ENCODE measurements around the gene SRRM5. TPM values are rescaled to one million over a fixed set of nuclear protein-coding genes. Genes with fewer than 3 reads are reported as not detected.

Gene SRRM5
- total RNA-seq, 1 experiment from 2014 or later, result 0.70 TPM

- H3K27ac Mint-ChIP-seq, result no peak overlapping the region
- no peak overlapping the region for H3T11ph ChIP-seq (ENCODE audit: low read length)
- H3K4me1 Mint-ChIP-seq, result no peaks in the 10 kb centered on the region
- H3K27ac ChIP-seq (ENCODE audit: insufficient read length, low read depth, low read length), result no peak overlapping the region
- H4K20me1 ChIP-seq (ENCODE audit: control insufficient read depth, insufficient read depth, insufficient read length), result no peaks in the 10 kb centered on the region
- H3K4me2 ChIP-seq (ENCODE audit: insufficient read depth, insufficient read length, low read length), result no peak overlapping the region
- H2BK15ac ChIP-seq (ENCODE audit: low read depth, low read length), result no peak overlapping the region
- peaks cover 50 to 73% (median 56%) of the 10 kb centered on the region in 3 experiments for H3K36me3 Mint-ChIP-seq (ENCODE audit: insufficient read depth in 1 of 3, low read depth in 3 of 3)
- H4K5ac ChIP-seq (ENCODE audit: insufficient read length, low read depth, low read length), result no peak overlapping the region
- H3K4me1 ChIP-seq (ENCODE audit: insufficient read depth, low read length), result no peaks in the 10 kb centered on the region
- H3K79me2 ChIP-seq (ENCODE audit: insufficient read depth, low read length), result no peaks in the 10 kb centered on the region
- H3K27me3 Mint-ChIP-seq (ENCODE audit: low read depth), result no peaks in the 10 kb centered on the region
- no peak overlapping the region for H2AK5ac ChIP-seq (ENCODE audit: insufficient read length, low read length)
- H3K23ac ChIP-seq (ENCODE audit: insufficient read length, low read depth, low read length), result no peak overlapping the region
- no peak overlapping the region for H2BK20ac ChIP-seq (ENCODE audit: low read depth, low read length, poor library complexity, severe bottlenecking)
- no peak overlapping the region for H3K9ac ChIP-seq (ENCODE audit: extremely low read depth, insufficient read length, low read length)
- WGBS (ENCODE audit: extremely low coverage, insufficient read length, low lambda C conversion rate), result no CpG with 5 or more reads among the region's 2 CpGs
- no peak overlapping the region for H3K18ac ChIP-seq (ENCODE audit: insufficient read length, low read depth, low read length)
- H3K14ac ChIP-seq (ENCODE audit: insufficient read depth, low read length), result no peak overlapping the region
- no peaks in the 10 kb centered on the region for H3K27me3 ChIP-seq (ENCODE audit: insufficient read depth, low read length)
- no peaks in the 10 kb centered on the region for H3K9me3 ChIP-seq (ENCODE audit: control insufficient read depth, low read depth, low read length)
- no peak overlapping the region for H4K8ac ChIP-seq (replicated peaks; ENCODE audit: insufficient read length, low read depth, low read length)
- H3K56ac ChIP-seq (ENCODE audit: insufficient read length, low read depth, low read length), result no peak overlapping the region
- TF ChIP-seq CTCF (conservative IDR thresholded peaks at IDR 0.05), result no peak
- H3K79me1 ChIP-seq (ENCODE audit: insufficient read depth, low read depth, low read length, poor library complexity, severe bottlenecking), result no peaks in the 10 kb centered on the region
- H2BK12ac ChIP-seq (ENCODE audit: insufficient read length, low read depth, low read length), result no peak overlapping the region
- no peak overlapping the region for H3K4ac ChIP-seq (ENCODE audit: low read depth, low read length)
- H3K23me2 ChIP-seq (ENCODE audit: insufficient read length, low read depth, low read length, poor library complexity, severe bottlenecking), result no peaks in the 10 kb centered on the region
- no peak for DNase-seq
- H3K9me3 Mint-ChIP-seq, result no peaks in the 10 kb centered on the region
- no peak overlapping the region for H2AFZ ChIP-seq (ENCODE audit: low read length)
- H2BK5ac ChIP-seq (ENCODE audit: insufficient read length, low read length), result no peak overlapping the region
- H2BK120ac ChIP-seq (ENCODE audit: low read depth, low read length, poor library complexity, severe bottlenecking), result no peak overlapping the region
- H4K91ac ChIP-seq (ENCODE audit: insufficient read length, low read depth, low read length), result no peak overlapping the region
- no peak overlapping the region for H3K4me3 Mint-ChIP-seq
These were observed 46.1 kb downstream of the SRRM5 start for GRCh38 chr19:43658001-43658400.
